GM18517 (cell line): ENCODE results near the gene SIN3A.
"Not testable (repeated sequence)": the region's sequence is repeated elsewhere in the genome, so short reads cannot be mapped to it uniquely, and the experiment has no call there.

Experiments
- ATAC-seq: cut with Tn5 transposase; IDR thresholded peaks from one replicate; pipeline ENCODE4 v1.9.1; 2021; ENCODE audit warnings: mild to moderate bottlenecking, moderate library complexity; ENCODE audit not compliant: unreplicated experiment

The SIN3A gene

GRCh38 chr15:75450307-75451201, 936 bp downstream of the SIN3A start:
- no peak for ATAC-seq

- no peak for ATAC-seq
Observed at GRCh38 chr15:75449585-75450306, 1.7 kb downstream of the SIN3A start.

- not testable (repeated sequence) for ATAC-seq
Observed at GRCh38 chr15:75448171-75448570, 3.3 kb downstream of the SIN3A start.

- ATAC-seq, result no peak
Observed at GRCh38 chr15:75446151-75446550, 5.3 kb downstream of the SIN3A start.

GRCh38 chr15:75445324-75445723, 6.2 kb downstream of the SIN3A start:
- not testable (repeated sequence) for ATAC-seq

- not testable (repeated sequence) for ATAC-seq
Observed at GRCh38 chr15:75443972-75444453, 7.5 kb downstream of the SIN3A start.

GRCh38 chr15:75437721-75438120, 13.8 kb downstream of the SIN3A start:
- no peak for ATAC-seq

GRCh38 chr15:75436881-75437280, 14.6 kb downstream of the SIN3A start:
- no peak for ATAC-seq

- ATAC-seq, result no peak
Observed at GRCh38 chr15:75431682-75432081, 19.8 kb downstream of the SIN3A start.

GRCh38 chr15:75431270-75431669, 20.2 kb downstream of the SIN3A start:
- ATAC-seq, result no peak

- no peak for ATAC-seq
Observed at GRCh38 chr15:75430259-75430658, 21.2 kb downstream of the SIN3A start.

- no peak for ATAC-seq
Observed at GRCh38 chr15:75428152-75428551, 23.3 kb downstream of the SIN3A start.

GRCh38 chr15:75425966-75426500, 25.5 kb downstream of the SIN3A start:
- ATAC-seq, result no peak

- ATAC-seq, result no peak
Observed at GRCh38 chr15:75422554-75422953, 28.9 kb downstream of the SIN3A start.

GRCh38 chr15:75420698-75421097, 30.8 kb downstream of the SIN3A start:
- ATAC-seq, result no peak

- no peak for ATAC-seq
Observed at GRCh38 chr15:75416584-75416983, 34.9 kb downstream of the SIN3A start.

- no peak for ATAC-seq
Observed at GRCh38 chr15:75410196-75410595, 41.3 kb downstream of the SIN3A start.

- no peak for ATAC-seq
Observed at GRCh38 chr15:75407083-75407482, 44.4 kb downstream of the SIN3A start.

- ATAC-seq, result no peak
Observed at GRCh38 chr15:75403892-75404291, 47.6 kb downstream of the SIN3A start.

GRCh38 chr15:75397494-75397893, 54.0 kb downstream of the SIN3A start:
- ATAC-seq, result no peak

- no peak for ATAC-seq
Observed at GRCh38 chr15:75389791-75390382, 61.6 kb downstream of the SIN3A start.
